ENCODE results near the gene MYO3B.

Gene MYO3B

DNA sequence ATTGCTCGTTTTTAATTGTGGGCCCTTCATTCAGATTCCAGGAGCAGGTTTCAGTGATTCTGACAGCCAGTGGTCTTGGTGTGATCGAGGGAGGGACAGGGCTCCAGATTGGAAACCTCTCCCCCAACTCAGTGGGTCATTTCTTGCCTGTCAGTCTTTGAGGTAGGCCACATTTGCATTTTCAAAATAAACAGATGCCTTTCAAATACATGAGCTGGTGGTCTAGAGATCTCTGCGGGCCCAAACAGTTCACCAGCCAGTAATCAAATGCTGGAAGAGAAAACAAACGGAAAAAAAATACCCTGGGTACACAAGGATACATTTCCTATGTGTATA is 326.8 kb downstream of the MYO3B start:
- TF ChIP-seq, protein P1, sequence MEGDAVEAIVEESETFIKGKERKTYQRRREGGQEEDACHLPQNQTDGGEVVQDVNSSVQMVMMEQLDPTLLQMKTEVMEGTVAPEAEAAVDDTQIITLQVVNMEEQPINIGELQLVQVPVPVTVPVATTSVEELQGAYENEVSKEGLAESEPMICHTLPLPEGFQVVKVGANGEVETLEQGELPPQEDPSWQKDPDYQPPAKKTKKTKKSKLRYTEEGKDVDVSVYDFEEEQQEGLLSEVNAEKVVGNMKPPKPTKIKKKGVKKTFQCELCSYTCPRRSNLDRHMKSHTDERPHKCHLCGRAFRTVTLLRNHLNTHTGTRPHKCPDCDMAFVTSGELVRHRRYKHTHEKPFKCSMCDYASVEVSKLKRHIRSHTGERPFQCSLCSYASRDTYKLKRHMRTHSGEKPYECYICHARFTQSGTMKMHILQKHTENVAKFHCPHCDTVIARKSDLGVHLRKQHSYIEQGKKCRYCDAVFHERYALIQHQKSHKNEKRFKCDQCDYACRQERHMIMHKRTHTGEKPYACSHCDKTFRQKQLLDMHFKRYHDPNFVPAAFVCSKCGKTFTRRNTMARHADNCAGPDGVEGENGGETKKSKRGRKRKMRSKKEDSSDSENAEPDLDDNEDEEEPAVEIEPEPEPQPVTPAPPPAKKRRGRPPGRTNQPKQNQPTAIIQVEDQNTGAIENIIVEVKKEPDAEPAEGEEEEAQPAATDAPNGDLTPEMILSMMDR (IDR thresholded peaks at IDR 0.05), result no peak

DNA sequence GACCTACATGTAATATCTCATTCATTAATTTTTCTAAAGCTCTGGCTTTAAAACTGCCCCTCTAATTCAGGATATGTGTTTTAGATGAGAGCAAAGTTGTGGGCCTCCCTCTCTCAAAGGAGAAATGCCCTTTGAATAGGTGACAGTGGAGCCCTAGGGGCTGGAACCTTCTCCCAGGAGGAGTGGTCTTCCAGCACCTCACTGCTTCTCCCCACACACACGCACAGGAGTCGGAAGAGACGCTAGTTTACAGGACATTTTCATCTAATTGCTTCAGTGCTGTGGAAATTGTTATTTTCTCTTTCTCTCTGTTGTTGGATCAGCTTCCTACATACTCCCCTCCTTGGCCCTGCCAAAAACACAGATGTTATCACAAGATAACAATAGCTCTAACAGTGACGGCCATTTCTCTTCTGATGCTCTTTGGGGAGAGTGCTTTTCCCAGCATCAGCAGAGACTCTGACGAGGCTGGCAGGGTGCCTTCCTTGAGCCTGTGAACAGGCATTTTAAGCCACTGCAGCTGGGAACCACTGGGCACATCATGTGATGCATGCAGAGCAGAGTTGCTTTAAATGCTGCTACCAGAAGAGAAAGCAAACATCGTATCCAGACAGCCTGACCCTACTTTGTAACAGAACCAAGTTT is 327.8 kb downstream of the MYO3B start:
- TF ChIP-seq, protein P1 (IDR thresholded peaks at IDR 0.05), result no peak

DNA sequence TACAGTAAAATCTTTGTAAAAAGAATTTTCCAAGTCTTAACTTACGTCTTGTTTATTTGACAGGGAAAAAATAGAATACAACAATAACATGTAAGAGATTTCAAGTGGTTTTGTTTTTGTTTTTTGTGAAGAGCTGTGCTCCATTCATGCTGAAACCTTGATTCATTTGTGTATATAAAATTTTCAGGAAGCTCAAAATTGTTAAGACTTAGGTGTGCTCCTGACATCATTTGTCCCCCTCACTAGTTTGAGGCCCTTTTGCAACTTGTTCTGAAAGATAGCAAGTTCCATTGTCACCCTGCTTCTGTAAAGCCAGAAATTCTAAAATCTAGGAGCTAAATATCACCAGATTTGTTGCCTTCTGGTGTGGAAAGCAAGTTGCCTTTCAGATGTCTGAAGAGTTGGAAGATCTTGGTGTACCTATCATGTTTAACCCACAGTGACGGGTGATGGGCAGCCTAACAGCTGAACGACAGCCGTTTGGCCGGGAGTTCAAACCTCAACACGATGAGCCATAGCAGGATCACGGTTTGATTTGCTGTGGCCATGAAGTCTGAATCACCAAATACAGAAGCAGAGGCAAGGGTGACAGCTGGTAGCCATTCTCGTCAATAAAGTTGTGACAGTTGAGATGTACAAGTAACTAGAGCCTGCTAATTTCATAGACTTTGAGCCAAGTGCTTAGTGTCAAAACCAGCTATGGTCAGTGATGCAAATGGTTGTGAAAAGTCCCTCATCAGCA is 331.7 kb downstream of the MYO3B start:
- TF ChIP-seq, protein P1 (IDR thresholded peaks at IDR 0.05), result no peak

DNA sequence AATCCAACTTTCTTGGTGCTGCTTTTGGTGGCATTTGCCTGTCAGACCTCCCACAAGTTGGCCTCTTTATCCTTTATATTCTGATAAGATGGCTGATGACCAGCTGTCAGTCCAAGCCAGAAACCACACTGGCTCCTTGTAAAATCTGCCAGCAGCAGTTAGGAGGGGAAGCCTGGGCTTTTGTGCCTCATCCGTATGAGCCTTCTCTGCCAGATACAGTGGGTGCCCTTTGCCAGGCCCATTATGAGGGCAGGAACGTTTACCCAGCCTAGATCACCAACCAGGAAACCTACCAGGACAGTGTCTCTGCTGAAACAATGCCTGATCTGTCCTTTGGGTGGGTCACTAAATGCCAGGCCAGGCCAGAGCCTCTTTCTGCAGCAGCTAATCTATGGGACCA is 334.3 kb downstream of the MYO3B start:
- TF ChIP-seq, protein P1 (IDR thresholded peaks at IDR 0.05), result no peak

DNA sequence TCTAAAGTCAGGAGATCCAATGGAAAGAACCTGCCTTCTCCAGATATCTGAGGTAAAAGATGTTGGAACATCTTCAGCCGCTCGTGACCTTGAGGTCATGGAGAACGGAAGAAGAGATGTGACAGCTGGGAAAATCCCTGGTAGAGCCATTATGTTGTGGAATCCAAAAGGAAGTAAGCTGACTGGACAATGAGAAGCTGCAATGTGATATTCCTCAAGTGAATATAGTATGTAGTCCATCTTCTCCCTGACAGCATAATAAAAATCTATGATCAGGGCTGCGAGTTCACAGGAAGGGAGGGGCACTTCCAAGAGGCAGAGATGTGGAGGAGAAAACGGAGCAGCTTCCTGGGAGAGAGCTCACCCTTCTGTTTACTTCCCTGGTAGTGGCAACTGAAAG is 336.2 kb downstream of the MYO3B start:
- TF ChIP-seq, protein P1 (IDR thresholded peaks at IDR 0.05), result no peak

DNA sequence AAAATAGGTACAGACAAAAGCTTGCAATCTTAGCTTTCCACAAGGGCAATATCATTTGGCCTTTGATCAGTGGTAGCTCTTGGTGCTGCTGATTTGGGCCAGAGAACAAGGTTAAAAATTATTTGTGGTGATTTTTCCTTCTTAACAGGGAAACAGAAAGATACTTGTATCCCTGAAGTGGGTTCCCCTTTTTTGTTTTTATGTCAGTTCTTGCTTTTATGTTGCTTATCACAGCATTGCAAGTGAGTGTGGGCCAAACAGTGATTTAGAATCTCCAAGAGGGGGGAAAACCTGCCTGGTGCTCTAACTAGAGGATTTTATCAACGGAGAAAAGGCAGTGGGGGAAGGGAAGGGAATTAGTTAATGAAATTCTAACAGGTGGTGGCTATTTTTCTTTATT is 339.6 kb downstream of the MYO3B start:
- TF ChIP-seq, protein P1 (IDR thresholded peaks at IDR 0.05), result no peak

DNA sequence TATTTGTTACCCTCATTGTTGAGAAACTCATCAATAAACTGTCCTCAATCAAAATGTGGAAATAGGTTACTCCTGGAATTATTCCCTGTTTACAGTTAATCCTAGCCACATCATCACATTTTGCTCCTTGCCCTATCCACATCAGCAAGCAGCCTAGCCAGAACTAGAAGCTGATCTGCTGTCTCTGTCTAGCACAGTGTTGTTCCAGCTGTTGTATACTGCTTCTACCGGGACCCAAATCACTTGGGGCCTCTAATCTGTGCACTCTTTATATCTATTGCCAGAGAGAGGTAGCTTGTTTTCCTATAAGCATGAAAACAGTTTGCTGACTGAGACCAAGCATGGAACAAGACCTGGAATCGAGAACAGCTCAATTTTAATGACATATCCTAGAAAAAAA is 341.0 kb downstream of the MYO3B start:
- TF ChIP-seq, protein P1 (IDR thresholded peaks at IDR 0.05), result no peak
